Measurements from ENCODE around the gene CLCC1. TPM values are rescaled to one million over a fixed set of nuclear protein-coding genes. Genes with fewer than 3 reads are reported as not detected.

The CLCC1 gene
- total RNA-seq, 1 experiment from 2014 or later, result 30.1 TPM

DNA sequence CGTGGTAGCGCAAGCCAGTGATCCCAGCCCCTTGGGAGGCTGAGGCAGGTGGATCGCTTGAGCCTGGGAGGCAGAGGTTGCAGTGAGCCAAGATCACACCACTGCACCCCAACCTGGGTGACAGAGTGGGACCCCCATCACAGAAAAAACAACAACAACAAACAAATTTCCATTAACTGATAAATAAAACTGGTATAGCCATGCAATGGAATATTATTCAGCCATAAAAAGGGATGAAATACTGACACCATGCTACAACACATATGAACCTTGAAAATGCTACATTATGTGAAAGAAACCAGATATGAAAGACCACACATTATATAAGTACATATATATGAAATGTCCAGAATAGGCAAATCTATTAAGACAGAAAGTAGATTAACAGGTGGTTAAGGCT, 12.0 kb downstream of the CLCC1 start:
- POLR2A ChIA-PET (ENCODE audit: unreplicated experiment), result no interaction called here

DNA sequence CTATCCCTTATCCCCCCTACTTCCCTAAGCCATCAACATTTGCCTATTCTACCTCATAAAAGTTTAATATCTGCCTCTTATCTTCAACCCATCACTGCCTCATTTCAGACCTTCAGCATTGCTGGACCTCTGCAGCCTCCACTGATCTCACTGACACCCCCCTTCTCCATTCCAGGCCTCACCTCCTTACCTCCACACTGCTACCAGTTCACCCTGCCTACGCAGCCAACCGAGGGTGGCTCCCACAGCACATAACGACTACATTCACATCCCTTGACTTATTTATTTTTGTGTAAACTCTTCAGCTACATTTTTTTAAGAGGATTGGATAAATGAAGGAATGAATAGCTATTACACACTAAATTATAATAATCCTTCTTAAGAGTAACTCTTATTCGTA, 14.2 kb downstream of the CLCC1 start:
- Histone ChIP-seq H3K27ac (no peak overlapping the region), H3K9me2 (ENCODE audit: insufficient read depth) (no peaks in the 10 kb centered on the region), H3K9me3 (ENCODE audit: insufficient read depth, low read depth) (no peaks in the 10 kb centered on the region), H3K4me2 (no peak overlapping the region), H3F3A (ENCODE audit: insufficient read depth, low read depth) (peaks cover 3% of the 10 kb centered on the region; the same call in 1 of the 2 replicates), H3K36me3 (ENCODE audit: low read depth) (peaks cover 26% of the 10 kb centered on the region), H2AFZ (no peak overlapping the region), H4K20me1 (ENCODE audit: insufficient read depth) (peaks cover 21% of the 10 kb centered on the region), H3K4me3 (no peak overlapping the region), H3K79me2 (ENCODE audit: low read depth) (peaks cover 41% of the 10 kb centered on the region), H3K27me3 (ENCODE audit: insufficient read depth, low read depth) (no peaks in the 10 kb centered on the region), H3K4me1 (replicated peaks; ENCODE audit: insufficient read depth) (no peaks in the 10 kb centered on the region)
- no peak for DNase-seq
- TF ChIP-seq EZH2 (IDR thresholded peaks at IDR 0.05; ENCODE audit: low read depth), result no peak
- TF ChIP-seq, protein P1, sequence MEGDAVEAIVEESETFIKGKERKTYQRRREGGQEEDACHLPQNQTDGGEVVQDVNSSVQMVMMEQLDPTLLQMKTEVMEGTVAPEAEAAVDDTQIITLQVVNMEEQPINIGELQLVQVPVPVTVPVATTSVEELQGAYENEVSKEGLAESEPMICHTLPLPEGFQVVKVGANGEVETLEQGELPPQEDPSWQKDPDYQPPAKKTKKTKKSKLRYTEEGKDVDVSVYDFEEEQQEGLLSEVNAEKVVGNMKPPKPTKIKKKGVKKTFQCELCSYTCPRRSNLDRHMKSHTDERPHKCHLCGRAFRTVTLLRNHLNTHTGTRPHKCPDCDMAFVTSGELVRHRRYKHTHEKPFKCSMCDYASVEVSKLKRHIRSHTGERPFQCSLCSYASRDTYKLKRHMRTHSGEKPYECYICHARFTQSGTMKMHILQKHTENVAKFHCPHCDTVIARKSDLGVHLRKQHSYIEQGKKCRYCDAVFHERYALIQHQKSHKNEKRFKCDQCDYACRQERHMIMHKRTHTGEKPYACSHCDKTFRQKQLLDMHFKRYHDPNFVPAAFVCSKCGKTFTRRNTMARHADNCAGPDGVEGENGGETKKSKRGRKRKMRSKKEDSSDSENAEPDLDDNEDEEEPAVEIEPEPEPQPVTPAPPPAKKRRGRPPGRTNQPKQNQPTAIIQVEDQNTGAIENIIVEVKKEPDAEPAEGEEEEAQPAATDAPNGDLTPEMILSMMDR (conservative IDR thresholded peaks at IDR 0.05), result no peak
- ChIA-PET CTCF (no interaction called here), POLR2A (ENCODE audit: unreplicated experiment) (no interaction called here)
- no TSS peak for BruUV-seq (replicated peaks)
- intact Hi-C loops (cut with micrococcal nuclease; ENCODE audit: unreplicated experiment), result no loop called here

More for the DNA sequence above, 12.0 kb downstream of the CLCC1 start:
- BruUV-seq (replicated peaks), result no TSS peak
- Histone ChIP-seq H3K4me2 (no peak overlapping the region), H3K9me3 (ENCODE audit: insufficient read depth, low read depth) (no peaks in the 10 kb centered on the region), H3K79me2 (ENCODE audit: low read depth) (peaks cover 58% of the 10 kb centered on the region), H3K9me2 (ENCODE audit: insufficient read depth) (no peaks in the 10 kb centered on the region), H3K27ac (no peak overlapping the region), H3K36me3 (ENCODE audit: low read depth) (peaks cover 12% of the 10 kb centered on the region), H2AFZ (no peak overlapping the region), H3K27me3 (ENCODE audit: insufficient read depth, low read depth) (no peaks in the 10 kb centered on the region), H3F3A (ENCODE audit: insufficient read depth, low read depth) (peaks cover 3% of the 10 kb centered on the region; the same call in 1 of the 2 replicates), H3K4me3 (no peak overlapping the region), H4K20me1 (ENCODE audit: insufficient read depth) (peaks cover 25% of the 10 kb centered on the region), H3K4me1 (replicated peaks; ENCODE audit: insufficient read depth) (no peaks in the 10 kb centered on the region)
- DNase-seq, result no peak
- CTCF ChIA-PET, result no interaction called here
- intact Hi-C loops (cut with micrococcal nuclease; ENCODE audit: unreplicated experiment), result loop anchor here (10.0 kb wide), 1 partner anchor 314 kb away; no protein-coding TSS in a partner anchor
- TF ChIP-seq EZH2 (IDR thresholded peaks at IDR 0.05; ENCODE audit: low read depth), result no peak
- TF ChIP-seq, protein P1 (conservative IDR thresholded peaks at IDR 0.05), result no peak

DNA sequence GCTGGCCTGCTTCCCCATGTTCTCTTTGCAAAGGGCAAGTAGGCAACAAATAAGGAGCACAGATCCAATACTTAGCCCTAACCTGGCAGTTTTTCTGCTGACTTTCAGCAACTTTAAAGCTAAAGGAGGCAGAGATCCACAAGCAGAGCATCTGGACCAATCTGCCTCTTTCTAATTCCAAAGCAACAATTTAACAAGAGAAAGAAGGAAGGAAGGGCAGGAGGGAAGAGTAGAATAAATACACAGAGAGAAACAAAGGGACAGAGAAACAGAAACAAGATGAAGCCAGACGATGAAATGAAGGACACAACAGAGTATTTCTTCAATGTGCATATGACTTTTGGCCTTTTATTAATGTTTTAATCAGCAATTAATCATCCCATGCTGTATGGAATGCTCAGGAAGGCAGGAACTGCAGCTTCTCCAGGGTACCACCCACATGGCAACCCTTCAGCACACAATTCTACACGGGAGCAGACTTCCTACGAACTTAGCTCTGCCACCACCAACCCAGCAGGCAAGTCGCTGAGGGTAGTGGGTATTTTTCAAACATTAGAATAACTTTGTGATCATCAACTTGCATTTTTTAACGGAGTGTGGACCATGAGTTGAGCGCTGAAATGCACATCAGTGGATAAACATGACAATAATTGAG, 15.3 kb downstream of the CLCC1 start:
- Histone ChIP-seq H3F3A (ENCODE audit: insufficient read depth, low read depth) (peaks cover 5% of the 10 kb centered on the region; the same call in 1 of the 2 replicates), H3K27me3 (ENCODE audit: insufficient read depth, low read depth) (no peaks in the 10 kb centered on the region), H3K4me2 (no peak overlapping the region), H4K20me1 (ENCODE audit: insufficient read depth) (peaks cover 21% of the 10 kb centered on the region), H3K4me1 (replicated peaks; ENCODE audit: insufficient read depth) (no peaks in the 10 kb centered on the region), H3K79me2 (ENCODE audit: low read depth) (peaks cover 31% of the 10 kb centered on the region), H3K27ac (no peak overlapping the region), H3K9me3 (ENCODE audit: insufficient read depth, low read depth) (no peaks in the 10 kb centered on the region), H3K4me3 (no peak overlapping the region), H2AFZ (no peak overlapping the region), H3K9me2 (ENCODE audit: insufficient read depth) (no peaks in the 10 kb centered on the region), H3K36me3 (ENCODE audit: low read depth) (peaks cover 29% of the 10 kb centered on the region)
- no peak for DNase-seq
- ChIA-PET POLR2A (ENCODE audit: unreplicated experiment) (interaction anchor here (0.7 kb wide), 1 partner anchor 19 kb away, joined by 4 read pairs; no protein-coding TSS in a partner anchor), CTCF (no interaction called here)
- no TSS peak for BruUV-seq (replicated peaks)
- TF ChIP-seq EZH2 (IDR thresholded peaks at IDR 0.05; ENCODE audit: low read depth), result no peak
- TF ChIP-seq, protein P1 (conservative IDR thresholded peaks at IDR 0.05), result no peak
- intact Hi-C loops (cut with micrococcal nuclease; ENCODE audit: unreplicated experiment), result no loop called here

Measured in PC-9 (cell line).